ENCODE data around the gene PATJ. TPM values are rescaled to one million over a fixed set of nuclear protein-coding genes. Genes with fewer than 3 reads are reported as not detected.

The PATJ gene
- total RNA-seq, 1 experiment from 2014 or later, result 47.3 TPM

DNA sequence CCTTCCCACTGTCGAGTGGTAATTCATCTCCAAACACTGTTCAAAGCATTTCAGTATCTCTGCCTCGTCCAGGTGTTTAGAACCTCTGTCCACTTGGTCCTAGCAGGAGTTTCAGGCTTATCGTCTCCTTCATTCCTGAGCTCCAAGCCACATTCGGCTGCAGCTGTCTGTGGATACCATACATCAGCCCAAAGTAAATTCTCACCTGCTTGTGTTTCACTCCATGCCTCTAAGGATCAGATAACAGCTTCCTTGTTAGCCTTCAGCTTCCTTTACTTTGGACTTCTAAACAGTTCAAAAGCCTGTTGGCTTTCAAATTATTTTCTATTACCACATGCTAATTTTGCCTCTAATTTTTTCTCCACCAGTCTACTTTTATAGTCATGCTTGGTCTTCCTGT, 233.4 kb downstream of the PATJ start:
- peak overlapping the region in 1 of 3 experiments; percentile 52; a peak in 1 of 7 replicates for H3K27ac Mint-ChIP-seq
- Histone ChIP-seq H3K18ac (ENCODE audit: insufficient read length, low read depth, low read length) (no peak overlapping the region), H2BK15ac (ENCODE audit: low read depth, low read length) (no peak overlapping the region), H3K23me2 (ENCODE audit: insufficient read length, low read depth, low read length, poor library complexity, severe bottlenecking) (no peaks in the 10 kb centered on the region), H2AK5ac (ENCODE audit: insufficient read length, low read length) (no peak overlapping the region), H3K9me3 (ENCODE audit: control insufficient read depth, low read depth, low read length) (no peaks in the 10 kb centered on the region), H3K56ac (ENCODE audit: insufficient read length, low read depth, low read length) (no peak overlapping the region), H3K23ac (ENCODE audit: insufficient read length, low read depth, low read length) (no peak overlapping the region), H3T11ph (ENCODE audit: low read length) (no peak overlapping the region), H3K27me3 (ENCODE audit: insufficient read depth, low read length) (no peaks in the 10 kb centered on the region), H3K79me2 (ENCODE audit: insufficient read depth, low read length) (no peaks in the 10 kb centered on the region), H4K91ac (ENCODE audit: insufficient read length, low read depth, low read length) (no peak overlapping the region), H3K79me1 (ENCODE audit: insufficient read depth, low read depth, low read length, poor library complexity, severe bottlenecking) (no peaks in the 10 kb centered on the region), H3K9ac (ENCODE audit: extremely low read depth, insufficient read length, low read length) (no peak overlapping the region), H2BK120ac (ENCODE audit: low read depth, low read length, poor library complexity, severe bottlenecking) (no peak overlapping the region), H4K20me1 (ENCODE audit: control insufficient read depth, insufficient read depth, insufficient read length) (no peaks in the 10 kb centered on the region), H2BK20ac (ENCODE audit: low read depth, low read length, poor library complexity, severe bottlenecking) (no peak overlapping the region), H2BK5ac (ENCODE audit: insufficient read length, low read length) (no peak overlapping the region), H3K27ac (ENCODE audit: insufficient read length, low read depth, low read length) (no peak overlapping the region), H4K8ac (replicated peaks; ENCODE audit: insufficient read length, low read depth, low read length) (no peak overlapping the region), H2AFZ (ENCODE audit: low read length) (no peak overlapping the region), H3K4me1 (ENCODE audit: insufficient read depth, low read length) (no peaks in the 10 kb centered on the region; the same call in 1 of the 2 replicates), H2BK12ac (ENCODE audit: insufficient read length, low read depth, low read length) (no peak overlapping the region), H3K4me2 (ENCODE audit: insufficient read depth, insufficient read length, low read length) (no peak overlapping the region), H3K14ac (ENCODE audit: insufficient read depth, low read length) (no peak overlapping the region), H3K4ac (ENCODE audit: low read depth, low read length) (no peak overlapping the region), H4K5ac (ENCODE audit: insufficient read length, low read depth, low read length) (no peak overlapping the region)
- no peaks in the 10 kb centered on the region for H3K9me3 Mint-ChIP-seq
- H3K27me3 Mint-ChIP-seq (ENCODE audit: low read depth), result no peaks in the 10 kb centered on the region
- H3K36me3 Mint-ChIP-seq (ENCODE audit: insufficient read depth in 1 of 3, low read depth in 3 of 3), result no peaks in the 10 kb centered on the region
- no peak overlapping the region for H3K4me3 Mint-ChIP-seq
- TF ChIP-seq, protein P1, sequence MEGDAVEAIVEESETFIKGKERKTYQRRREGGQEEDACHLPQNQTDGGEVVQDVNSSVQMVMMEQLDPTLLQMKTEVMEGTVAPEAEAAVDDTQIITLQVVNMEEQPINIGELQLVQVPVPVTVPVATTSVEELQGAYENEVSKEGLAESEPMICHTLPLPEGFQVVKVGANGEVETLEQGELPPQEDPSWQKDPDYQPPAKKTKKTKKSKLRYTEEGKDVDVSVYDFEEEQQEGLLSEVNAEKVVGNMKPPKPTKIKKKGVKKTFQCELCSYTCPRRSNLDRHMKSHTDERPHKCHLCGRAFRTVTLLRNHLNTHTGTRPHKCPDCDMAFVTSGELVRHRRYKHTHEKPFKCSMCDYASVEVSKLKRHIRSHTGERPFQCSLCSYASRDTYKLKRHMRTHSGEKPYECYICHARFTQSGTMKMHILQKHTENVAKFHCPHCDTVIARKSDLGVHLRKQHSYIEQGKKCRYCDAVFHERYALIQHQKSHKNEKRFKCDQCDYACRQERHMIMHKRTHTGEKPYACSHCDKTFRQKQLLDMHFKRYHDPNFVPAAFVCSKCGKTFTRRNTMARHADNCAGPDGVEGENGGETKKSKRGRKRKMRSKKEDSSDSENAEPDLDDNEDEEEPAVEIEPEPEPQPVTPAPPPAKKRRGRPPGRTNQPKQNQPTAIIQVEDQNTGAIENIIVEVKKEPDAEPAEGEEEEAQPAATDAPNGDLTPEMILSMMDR (conservative IDR thresholded peaks at IDR 0.05), result no peak
- no CpG with 5 or more reads among the region's 4 CpGs for WGBS (ENCODE audit: extremely low coverage, insufficient read length, low lambda C conversion rate)
- peaks cover 21 to 25% of the 10 kb centered on the region in 2 experiments for H3K4me1 Mint-ChIP-seq
- DNase-seq, result no peak

Data from H9 (cell line).